ELR (cell line): Measurements from ENCODE around the gene BRICD5.
A peak's percentile ranks its signal among the peaks of the same experiment; 100 is the strongest.

Source experiments
- DNase-seq: peaks from one replicate; pipeline ENCODE4 v3.0.0-alpha.2; 2015; ENCODE audit warnings: low read depth

Gene BRICD5

DNA sequence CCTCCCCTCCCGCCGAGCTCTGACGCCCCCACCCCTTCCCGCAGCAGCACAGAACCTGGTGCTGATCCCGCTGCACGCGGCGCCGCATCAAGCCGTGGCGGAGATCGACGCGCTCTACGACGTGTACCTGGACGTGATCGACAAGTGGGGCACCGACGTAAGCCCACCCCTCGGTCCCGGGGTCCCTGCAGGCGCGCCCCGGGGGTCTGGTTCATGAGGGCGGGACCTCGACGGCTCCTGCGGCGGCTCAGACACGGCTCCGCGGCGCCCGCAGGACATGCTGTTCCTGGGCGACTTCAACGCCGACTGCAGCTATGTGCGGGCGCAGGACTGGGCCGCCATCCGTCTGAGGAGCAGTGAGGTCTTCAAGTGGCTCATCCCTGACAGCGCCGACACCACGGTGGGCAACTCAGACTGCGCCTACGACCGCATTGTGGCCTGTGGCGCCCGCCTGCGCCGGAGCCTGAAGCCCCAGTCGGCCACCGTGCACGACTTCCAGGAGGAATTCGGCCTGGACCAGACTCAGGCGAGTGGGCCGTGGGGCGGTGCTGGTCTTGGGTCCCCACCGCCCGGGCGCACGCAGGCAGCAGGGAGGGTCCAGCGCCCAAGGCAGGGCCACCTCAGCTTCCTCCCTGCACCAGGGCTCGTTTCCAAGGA is 27.0 kb upstream of the BRICD5 start:
- no peak for DNase-seq

DNA sequence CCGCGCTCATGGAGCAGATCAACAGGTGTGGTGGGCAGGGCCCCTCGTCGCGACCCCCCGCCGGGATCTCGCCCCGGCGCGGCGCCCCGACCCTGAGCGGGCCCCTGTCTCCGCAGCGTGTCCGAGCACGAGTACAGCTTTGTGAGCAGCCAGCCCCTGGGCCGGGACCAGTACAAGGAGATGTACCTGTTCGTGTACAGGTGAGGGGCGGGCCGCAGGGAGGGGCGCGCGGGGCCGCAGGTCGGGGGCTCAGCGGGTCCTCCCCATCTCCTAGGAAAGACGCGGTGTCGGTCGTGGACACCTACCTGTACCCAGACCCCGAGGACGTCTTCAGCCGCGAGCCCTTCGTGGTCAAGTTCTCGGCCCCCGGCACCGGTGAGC is 26.4 kb upstream of the BRICD5 start:
- DNase-seq: no peak

DNA sequence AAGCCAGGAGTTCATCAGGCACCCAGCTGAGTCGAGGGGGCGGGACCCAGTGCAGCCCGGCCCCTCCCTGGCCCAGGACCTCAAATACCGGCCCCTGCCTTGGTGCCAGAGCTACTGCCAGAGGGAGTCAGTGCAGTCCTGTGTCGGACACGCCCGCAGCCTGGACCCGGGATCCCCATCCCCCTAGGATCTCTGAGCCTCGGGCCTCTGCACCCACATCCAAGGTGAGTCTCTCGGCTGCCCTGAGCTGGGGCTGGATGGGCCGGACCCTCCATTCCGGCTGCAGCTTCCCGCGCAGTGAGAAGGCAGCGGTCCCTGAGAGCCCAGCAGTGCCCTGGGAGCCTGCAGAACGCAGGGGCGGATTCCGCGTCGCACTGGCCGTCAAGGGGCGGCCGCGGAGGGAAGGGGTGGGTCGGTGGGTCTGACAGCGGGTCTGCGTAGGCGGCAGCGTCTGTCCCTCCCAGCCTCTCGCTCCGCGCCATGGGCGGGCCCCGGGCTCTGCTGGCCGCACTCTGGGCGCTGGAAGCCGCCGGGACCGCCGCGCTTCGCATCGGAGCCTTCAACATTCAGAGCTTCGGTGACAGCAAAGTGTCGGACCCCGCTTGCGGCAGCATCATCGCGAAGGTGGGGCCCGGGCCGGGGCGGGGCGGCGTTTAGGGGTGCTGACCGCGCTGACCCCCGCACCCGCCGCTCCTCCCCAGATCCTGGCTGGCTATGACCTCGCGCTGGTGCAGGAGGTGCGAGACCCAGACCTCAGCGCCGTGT is 25.9 kb upstream of the BRICD5 start, which contains the start of gene DNASE1L2:
Gene DNASE1L2, plus strand, starts transcription at position 108 of the 765 bp plus-strand sequence. Its CDS starts 373 bp downstream, at position 481.
- peak; percentile 28 for DNase-seq

DNA sequence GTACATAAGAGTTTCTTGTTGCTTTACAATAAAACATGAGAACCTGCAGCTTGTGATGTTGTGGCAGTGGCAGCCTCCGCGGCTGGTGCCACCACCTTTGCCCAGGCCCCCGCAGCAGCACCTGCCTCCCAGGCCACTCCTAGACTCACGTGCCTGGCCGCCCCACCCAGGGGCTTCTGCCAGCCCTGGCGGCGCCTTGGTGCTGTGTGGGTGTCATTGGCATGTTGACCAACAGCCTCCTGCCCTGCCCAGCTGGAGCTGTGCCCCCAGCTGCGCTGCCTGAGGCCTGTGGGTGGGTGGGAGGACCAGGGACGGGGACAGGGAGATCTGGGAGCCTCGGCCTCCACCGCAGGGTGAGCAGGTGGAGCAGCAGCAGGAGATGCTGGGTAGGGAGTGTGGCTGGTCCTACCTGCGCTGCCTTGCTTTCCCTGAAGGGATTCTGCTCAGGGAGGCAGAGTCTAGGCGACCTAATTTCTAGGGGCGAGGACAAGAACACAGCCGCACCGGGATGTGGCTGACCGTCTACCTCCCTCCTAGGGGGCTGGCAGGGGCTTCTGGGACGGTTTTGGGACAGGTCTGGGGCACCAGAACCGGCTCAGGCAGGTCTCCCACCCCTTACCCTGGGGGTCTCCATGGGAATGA is 25.2 kb upstream of the BRICD5 start:
- DNase-seq: no peak

DNA sequence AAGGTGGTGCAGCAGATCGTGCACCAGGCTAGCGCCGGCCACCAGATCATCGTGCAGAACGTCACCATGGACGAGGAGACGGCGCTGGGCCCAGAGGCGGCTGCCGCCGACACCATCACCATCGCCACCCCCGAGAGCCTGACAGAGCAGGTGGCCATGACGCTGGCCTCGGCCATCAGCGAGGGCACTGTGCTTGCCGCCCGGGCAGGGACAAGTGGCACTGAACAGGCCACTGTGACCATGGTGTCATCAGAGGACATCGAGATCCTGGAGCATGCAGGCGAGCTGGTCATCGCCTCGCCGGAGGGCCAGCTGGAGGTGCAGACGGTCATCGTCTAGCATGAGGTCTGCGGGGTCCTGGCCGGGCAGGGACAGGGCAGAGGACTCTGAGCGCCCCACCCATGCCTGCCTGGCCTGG is 24.6 kb upstream of the BRICD5 start:
- DNase-seq: no peak

DNA sequence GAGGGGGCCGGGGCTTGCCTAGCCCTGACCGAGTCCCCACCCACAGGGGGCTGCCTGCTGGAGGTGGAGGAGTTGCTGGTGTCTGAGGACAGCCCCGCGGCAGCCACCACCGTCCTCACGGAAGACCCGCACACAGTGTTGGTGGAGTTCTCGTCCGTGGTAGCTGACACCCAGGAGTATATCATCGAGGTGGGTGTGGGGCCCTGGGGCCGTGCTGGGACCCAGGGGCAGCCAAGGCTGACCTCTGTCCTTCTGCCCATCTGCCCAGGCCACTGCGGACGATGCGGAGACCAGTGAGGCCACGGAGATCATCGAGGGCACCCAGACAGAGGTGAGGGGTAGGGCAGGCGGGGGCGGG is 24.1 kb upstream of the BRICD5 start:
- no peak for DNase-seq

DNA sequence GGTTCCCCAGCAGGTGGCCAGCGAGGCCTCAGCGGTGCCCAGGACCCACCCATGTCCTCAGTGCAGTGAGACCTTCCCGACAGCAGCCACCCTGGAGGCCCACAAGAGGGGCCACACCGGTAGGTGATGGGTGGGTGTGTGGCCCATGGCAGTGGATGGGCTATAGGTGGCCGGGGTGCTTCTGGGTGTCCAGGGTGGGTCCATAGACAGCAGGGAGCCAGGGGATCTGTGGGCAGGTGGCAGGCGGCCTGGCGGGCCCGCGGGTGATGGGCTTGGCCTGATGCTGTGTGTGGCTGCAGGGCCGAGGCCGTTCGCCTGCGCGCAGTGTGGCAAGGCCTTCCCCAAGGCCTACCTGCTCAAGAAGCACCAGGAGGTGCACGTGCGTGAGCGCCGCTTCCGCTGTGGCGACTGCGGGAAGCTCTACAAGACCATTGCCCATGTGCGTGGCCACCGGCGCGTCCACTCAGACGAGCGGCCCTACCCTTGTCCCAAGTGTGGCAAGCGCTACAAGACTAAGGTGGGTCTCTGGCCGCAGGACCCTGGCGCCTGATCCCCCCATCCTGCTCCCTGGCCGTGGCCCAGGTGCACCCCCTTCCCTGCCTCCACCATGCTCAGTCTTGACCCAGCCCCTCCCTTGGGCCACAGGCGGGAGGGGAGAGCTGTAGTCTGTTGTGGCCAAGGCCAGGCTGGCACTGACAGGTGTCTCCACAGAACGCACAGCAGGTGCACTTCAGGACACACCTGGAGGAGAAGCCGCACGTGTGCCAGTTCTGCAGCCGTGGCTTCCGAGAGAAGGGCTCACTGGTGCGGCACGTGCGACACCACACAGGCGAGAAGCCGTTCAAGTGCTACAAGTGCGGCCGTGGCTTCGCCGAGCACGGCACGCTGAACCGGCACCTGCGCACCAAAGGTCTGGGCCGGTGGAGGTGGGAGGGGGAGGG is 23.5 kb upstream of the BRICD5 start:
- no peak for DNase-seq

DNA sequence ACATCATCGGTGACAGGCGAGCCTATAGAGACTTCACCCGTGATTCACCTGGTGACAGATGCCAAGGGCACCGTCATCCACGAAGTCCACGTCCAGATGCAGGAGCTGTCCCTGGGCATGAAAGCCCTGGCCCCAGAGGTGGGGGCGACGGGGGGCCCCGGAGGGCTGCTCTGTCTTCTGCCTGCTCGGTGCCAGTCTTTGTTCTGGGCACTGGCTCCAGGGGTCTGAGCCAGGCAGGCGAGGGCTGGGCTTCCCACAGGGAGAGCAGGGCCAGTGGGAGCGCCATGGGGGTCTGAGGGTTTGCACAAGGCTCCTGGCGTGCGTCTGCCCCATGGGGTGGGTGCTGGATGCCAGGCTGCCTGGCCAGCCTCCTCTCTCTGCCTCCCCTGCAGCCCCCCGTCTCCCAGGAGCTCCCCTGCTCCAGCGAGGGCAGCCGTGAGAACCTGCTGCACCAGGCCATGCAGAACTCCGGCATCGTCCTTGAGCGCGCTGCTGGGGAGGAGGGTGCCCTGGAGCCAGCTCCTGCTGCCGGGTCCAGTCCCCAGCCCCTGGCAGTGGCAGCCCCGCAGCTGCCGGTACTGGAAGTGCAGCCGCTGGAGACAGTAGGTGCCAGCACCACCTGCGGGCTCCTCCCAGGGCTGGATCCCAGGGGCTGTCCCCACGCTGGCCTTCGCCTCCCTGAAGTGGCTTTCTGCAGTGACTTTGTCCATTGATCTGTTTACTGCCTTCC is 22.5 kb upstream of the BRICD5 start:
- DNase-seq: no peak

DNA sequence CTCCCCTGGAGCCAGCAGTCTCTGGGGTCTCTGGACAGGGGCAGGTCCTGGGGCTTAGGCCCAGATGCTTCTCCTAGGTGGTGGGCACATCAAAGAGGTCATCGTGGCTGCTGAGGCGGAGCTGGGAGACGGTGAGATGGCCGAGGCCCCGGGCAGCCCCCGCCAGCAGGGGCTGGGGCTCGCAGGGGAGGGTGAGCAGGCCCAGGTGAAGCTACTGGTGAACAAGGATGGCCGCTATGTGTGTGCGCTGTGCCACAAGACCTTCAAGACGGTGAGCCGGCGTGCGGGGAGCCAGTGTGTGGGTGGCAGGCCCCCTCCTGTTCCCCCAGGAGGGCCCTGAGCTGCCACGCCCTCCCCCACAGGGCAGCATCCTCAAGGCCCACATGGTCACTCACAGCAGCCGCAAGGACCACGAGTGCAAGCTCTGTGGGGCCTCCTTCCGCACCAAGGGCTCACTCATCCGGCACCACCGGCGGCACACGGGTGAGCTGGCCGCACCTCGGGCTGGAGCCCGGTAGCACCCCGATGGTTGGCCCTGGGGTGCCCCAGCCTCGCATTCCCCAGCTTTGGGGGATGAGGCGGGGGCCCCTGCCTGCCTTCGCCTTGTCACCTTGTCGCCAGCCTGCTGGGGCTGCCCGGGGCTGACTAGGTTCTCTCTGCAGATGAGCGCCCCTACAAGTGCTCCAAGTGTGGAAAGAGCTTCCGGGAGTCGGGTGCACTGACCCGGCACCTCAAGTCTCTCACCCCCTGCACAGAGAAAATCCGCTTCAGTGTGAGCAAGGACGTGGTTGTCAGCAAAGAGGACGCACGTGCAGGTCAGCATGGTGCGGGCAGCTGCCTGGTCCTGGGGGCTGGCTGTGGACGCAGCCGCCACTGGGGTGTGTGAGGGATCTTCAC is 21.7 kb upstream of the BRICD5 start:
- no peak for DNase-seq

DNA sequence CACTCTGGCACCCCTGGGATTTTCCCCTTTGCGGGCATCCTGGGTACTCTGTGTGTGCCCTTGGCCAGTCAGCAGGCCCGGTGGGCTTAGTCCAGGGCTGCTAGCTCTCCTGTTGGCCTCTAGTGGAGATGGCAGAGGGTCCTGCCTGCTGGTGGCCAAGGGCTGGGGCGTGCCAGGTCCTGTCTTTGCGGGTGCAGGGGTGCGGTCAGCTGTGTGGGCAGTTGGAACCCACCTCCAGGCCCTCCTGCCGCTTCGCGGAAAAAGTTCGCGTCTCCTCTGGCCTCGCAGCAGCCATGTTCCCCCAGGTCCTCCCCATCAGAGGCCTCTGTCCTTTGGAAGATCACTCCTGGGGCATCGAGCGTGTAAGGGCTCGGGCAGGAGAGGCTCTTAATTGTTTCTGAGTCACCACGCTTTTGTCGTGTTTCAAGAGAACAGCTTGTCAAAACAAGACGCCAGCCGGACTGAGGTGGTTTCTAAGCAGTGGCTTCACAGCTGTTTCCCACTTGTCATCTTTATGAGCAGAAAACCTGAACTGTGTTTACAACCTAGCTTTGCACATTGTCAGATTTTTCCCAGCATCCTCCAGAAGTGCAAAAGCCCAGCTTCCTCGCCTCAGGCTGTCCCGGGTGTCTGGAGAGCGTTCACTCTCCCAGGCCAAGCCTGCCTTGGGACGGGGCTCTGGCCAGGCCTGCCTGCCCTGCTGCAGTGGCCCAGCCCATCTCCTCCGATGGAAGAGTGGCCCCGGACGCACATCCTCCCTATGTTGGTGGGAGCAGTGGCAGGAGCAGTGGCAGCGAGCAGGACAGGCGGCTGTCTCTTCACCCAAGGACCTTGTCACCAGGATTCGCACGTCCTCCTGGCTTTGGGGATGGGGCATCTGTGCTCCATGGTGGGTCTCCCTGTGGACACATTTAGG is 20.6 kb upstream of the BRICD5 start:
- DNase-seq: no peak

DNA sequence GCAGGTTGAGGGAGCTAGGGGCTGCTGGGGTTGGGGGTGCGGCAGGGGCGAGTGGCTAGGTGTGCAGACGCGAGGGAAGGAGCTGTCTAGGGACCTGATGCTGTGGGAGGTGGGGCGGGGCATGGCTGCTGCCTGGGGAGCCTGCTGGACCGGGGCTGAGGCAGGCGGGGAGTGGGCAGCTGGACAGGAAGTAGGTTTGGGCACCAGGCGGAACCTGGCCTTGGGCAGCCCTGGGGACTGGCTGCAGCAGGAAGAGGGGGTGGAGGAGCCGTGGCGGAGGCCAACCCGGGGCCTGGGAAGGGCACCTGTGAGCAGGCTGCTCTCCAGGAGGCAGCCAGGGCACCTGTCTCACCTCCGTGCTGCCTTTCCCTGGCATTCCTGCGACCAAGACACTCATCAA is 19.7 kb upstream of the BRICD5 start:
- DNase-seq: no peak

DNA sequence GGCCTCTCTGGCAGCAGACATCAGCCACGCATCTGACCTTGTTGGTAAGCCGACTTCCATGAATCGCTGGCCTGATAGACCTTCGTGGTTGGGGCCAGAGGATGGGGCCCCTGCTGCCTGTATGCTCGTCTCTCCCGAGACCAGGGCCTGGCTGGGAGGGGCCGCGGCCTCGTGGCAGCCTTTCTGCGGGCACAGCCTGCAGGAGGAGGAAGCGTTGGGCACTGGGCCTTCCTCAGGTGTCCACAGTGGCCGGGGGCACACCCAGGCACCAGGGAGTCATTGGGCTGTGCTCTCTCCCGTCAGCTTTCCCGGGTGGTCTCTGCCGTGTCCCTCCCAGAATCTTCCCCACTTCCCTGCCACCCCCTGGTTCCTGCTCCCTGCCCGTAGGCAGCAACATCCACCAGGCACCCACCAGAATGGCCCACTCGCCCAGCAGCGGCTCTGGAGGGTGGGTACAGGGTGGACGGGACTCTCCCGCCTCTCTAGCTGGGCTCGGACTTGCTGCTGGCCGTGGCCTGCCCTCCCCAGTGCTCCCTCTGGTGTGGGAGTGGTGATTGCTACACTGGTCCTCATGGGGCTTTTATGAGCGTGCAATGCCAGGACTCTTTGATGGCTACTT is 19.1 kb upstream of the BRICD5 start:
- DNase-seq: no peak

DNA sequence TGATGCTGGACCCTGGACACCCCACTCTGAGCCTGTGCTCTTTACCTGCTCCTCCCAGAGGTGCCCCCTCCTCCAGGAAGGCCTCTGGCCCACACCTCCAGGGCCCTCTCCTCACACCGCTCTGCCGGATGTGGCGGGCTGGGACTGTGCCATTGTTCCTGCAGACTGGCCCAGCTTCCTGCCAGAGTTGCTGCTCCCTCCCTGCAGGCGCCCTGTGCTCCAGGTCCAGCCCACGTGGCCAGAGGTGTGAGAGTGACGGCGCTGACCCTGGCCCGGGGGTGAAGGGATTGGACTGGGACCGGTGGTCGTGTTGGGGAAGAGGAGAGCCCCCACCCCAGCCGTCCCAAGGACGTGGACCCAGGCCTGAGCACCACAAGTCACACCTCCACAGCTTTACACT is 18.4 kb upstream of the BRICD5 start:
- DNase-seq: no peak

DNA sequence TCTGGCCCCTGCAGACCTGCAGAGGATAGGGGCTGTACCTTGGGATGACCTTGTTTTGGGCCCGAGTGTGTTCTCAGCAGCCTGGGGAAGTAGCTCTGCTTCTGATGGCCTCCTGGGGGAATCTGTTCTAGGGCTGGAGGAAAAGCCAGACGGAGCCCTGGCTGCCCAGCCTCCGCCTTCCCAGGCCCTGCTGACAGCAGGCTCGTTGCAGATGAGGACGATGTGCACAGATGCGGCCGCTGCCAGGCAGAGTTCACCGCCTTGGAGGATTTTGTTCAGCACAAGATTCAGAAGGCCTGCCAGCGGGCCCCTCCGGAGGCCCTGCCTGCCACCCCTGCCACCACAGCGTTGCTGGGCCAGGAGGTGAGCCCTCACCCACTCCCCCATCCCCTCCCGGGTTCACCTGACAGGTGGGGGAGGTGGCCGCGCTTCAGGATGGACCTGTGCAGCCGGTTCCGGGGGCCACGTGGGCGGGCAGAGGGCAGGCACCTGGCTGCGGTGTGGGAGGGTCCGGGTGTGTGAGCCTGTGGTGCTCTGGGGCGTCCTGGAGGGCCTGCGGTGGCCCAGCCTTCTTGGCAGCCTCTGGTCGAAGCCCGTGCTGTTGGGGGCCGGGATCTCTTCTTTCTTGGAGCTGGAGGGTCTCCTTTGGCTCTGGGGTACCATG is 17.6 kb upstream of the BRICD5 start:
- DNase-seq: no peak

DNA sequence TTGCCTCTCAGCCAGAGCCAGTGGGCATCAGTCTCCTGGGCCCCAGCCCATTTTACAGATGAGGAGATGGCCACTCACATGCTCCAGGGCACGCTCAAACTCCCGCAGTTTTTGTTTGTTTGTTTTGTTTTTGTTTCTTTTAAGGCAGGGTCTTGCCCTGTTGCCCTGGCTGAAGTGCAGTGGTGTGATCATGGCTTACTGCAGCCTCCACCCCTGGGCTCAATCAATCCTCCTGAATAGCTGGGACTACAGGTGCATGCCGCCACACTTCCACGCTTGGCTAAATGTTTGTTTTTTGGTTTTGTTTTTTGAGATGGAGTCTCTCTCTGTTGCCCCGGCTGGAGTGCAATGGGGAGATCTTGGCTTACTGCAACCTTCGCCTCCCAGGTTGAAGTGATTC is 16.3 kb upstream of the BRICD5 start:
- no peak for DNase-seq

DNA sequence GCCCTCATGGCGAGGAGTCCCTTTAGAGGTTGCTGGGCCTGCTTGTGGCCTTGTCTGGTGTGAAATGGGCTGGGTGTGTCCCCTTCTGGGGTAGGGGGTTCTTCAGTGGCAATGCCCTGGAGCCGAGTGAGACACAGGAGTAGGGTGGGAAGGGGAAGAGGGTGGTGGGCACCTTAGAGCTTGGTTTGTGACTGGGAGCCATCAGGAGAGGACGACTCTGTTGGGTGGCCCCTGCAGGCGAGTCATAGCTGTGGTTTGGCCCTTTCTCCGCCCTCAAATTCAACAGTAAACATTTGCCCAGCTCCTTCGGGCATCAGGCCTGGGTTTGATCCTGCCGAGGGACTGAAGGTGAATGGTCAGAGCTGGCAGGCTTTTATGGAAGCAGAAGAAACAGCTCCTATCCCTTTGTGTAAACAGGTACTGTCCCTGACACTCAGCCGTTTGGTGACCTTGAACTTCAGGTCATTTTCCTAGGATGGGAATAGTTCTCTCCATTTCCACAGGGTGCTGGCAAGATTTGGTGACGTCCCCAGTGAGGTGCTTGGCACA is 15.7 kb upstream of the BRICD5 start:
- DNase-seq: no peak

DNA sequence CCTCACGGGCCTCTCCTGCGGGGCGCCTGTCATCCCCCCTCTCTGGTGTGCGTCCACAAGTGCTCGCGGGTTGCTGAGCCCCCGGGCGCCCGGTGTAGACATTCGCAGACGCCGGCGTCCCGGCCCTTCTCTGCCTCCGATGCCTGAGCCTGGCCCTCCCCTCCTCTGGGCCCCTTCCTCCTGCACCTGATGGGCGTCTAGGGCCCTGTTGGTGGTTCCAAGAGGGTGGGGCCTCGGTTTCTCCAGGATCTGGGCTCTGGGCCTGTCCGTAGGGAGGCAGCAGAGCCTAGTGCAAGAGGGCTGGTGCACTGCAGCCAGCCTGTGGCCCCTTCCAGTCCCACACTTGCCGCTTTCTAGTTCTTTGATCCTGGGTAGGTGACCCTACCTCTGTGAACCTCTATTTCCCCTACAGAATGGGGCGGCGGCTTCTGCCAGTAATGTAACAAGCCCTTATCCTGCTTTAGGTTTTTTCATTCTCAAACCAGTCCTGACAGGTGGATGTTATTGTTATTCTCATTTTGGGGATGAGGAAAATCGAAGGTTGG is 13.4 kb upstream of the BRICD5 start:
- DNase-seq: peak; percentile 61
